C4-2B (cell line): Measurements from ENCODE around the gene MSANTD3.
"Not testable (repeated sequence)": the region's sequence is repeated elsewhere in the genome, so short reads cannot be mapped to it uniquely, and the experiment has no call there.

Experiments
- H3K27ac ChIP-seq: fragments of 450-650 bp; 2 replicates; pipeline ENCODE4 v1.5.1; 2017
- ZFX ChIP-seq: fragments of 450-650 bp; IDR thresholded peaks from 2 replicates; pipeline ENCODE4 v1.6.1; 2017
- TF ChIP-seq, protein P1 (sequence below): fragments of 450-650 bp; conservative IDR thresholded peaks from 2 replicates; pipeline ENCODE4 v1.5.1; 2017; ENCODE audit warnings: mild to moderate bottlenecking

Gene MSANTD3, protein sequence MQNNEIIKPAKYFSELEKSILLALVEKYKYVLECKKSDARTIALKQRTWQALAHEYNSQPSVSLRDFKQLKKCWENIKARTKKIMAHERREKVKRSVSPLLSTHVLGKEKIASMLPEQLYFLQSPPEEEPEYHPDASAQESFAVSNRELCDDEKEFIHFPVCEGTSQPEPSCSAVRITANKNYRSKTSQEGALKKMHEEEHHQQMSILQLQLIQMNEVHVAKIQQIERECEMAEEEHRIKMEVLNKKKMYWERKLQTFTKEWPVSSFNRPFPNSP

DNA sequence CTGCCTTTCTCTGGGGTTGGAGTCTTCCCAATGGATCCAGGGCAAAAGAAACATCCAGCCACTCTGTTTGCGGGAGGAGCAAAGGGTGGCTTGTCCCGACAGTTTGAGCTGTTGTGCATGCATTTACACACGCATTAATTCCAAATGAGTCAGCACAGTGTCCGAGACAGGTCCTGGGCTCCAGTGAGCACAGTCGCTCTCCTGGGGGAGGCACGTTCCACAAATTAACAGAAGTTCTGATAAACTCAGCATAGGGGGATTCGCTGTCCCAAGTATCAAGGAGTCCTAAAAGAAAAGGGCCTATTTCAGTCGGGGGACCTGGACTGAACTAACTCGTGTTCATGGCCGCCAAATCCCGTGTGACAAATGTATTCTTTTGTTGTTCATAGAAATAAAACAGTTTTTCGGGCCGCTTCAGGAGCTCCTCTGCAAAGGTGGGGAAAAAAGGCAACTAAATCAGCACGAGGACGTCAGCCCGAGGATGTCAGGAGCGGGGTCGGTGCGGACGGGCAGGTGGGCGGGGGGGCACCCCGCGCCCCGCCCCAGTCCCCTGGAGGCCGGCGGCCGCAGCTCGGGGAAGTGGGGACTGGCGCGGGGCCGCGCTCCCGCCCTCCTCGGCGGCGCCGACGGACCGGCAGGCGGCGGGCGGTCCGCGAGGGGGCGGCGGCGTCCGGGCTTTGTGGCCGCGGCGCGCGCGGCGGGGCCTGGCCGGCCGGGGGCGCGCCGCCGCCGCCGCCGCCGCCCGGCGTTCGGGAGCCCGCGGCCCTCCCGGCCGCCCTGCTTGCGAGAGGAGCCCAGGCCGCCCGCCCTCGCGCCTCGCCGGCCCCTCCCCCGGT lies at the start of gene MSANTD3:
TSS of gene MSANTD3 (plus strand) at position 614 of the 836 bp plus-strand sequence. CDS start 14,796 bp downstream, outside the sequence.
- peak within 1 kb of the TSS; percentile 69 for H3K27ac ChIP-seq
- TF ChIP-seq ZFX: no peak
- TF ChIP-seq, protein P1, sequence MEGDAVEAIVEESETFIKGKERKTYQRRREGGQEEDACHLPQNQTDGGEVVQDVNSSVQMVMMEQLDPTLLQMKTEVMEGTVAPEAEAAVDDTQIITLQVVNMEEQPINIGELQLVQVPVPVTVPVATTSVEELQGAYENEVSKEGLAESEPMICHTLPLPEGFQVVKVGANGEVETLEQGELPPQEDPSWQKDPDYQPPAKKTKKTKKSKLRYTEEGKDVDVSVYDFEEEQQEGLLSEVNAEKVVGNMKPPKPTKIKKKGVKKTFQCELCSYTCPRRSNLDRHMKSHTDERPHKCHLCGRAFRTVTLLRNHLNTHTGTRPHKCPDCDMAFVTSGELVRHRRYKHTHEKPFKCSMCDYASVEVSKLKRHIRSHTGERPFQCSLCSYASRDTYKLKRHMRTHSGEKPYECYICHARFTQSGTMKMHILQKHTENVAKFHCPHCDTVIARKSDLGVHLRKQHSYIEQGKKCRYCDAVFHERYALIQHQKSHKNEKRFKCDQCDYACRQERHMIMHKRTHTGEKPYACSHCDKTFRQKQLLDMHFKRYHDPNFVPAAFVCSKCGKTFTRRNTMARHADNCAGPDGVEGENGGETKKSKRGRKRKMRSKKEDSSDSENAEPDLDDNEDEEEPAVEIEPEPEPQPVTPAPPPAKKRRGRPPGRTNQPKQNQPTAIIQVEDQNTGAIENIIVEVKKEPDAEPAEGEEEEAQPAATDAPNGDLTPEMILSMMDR: no peak; the same call in 1 of the 2 replicates

DNA sequence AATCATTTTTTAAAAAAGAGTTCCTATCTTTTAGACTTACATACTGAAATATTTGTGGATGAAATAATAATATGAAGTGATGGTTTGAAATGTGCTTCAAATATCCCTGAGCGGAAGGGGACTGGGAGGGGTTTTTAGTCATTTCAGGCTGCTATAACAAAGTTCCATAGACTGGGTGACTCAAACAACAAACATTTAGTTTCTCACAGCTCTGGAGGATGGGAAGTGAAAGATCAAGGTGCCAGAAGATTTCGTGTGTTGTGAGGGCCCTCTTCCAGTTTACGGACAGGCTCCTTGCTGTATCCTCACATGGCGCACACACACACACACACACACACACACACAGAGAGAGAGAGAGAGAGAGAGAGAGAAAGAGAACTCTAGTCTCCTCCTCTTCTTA lies 47.1 kb upstream of the MSANTD3 start:
- no peak overlapping the region for H3K27ac ChIP-seq
- TF ChIP-seq, protein P1: no peak
- no peak for TF ChIP-seq ZFX

DNA sequence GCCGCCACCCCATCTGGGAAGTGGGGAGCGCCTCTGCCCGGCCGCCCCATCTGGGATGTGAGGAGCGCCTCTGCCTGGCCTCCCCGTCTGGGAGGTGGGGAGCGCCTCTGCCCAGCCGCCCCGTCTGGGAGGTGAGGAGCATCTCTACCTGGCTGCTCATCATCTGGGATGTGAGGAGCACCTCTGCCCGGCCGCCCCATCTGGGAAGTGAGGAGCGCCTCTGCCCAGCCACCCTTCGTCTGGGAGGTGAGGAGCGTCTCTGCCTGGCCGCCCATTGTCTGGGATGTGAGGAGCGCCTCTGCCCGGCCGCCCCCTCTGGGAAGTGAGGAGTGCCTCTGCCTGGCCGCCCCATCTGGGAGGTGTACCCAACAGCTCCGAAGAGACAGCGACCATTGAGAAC lies 34.0 kb upstream of the MSANTD3 start:
- H3K27ac ChIP-seq: not testable (repeated sequence)

DNA sequence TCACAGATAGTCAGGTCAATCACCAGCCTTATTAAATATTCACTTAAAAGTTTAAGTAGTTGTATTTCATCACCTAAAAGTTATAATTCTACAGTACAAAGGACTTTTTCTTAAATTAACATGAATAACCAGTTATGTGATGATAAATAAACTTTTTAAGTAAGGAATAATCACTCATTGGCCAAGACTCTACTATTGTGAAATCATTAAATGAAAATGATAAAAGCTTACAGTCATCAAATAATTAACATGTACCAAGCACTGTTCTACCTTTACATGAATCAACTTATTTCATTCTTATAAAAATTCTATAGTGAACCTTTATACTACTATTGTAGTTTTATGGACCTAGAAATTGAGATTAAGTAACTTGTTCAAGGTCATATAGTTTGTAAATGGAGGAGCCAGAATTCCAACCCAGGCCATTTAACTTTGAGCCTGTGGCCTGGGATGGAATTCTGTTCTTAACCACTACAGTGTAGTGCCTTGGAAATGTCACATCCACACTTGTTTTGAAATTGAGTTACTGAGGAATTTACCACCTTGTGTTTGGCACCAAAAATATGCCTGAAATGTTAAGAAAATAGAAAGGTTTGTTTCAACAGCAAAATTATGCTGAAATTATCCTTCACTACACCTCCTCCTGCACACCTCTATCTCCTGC lies 32.8 kb upstream of the MSANTD3 start:
- TF ChIP-seq ZFX: no peak
- TF ChIP-seq, protein P1: no peak
- no peak overlapping the region for H3K27ac ChIP-seq

DNA sequence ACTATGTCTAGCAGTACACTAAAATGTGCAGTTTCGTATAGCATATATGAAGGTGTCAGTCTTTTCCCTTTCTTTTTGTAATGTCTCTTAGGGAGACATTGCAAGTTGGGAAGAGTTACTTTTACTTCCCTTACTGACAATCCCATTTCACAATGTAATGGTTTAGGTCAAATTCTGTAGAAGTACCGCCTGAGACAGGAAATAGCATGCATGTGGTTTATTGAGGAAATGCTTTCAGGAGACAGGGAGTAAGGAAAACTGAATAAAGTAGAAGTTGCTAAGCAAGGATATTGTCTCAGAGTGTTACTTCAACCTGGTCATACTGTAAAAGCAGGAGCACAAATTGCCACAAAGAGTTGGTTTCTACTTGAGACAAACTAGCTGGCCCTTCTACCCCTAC lies 32.1 kb upstream of the MSANTD3 start:
- TF ChIP-seq, protein P1: no peak
- no peak for TF ChIP-seq ZFX
- no peak overlapping the region for H3K27ac ChIP-seq

DNA sequence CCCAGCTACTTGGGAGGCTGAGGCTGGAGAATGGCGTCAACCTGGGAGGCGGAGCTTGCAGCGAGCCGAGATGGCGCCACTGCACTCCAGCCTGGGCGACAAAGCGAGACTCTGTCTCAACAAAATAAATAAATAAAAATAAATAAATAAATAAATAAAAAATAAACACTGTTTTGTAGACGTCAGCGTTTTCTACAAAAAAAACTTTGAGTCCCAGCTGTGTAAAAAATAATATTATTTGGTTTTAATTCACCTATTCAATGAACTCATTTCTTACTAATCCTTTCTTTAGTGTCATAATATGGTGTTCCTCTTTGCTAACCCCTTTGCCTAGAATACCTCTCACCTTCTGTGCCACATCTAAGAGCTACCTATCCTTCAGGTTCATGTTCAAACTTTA lies 30.2 kb upstream of the MSANTD3 start:
- TF ChIP-seq, protein P1: no peak
- no peak for TF ChIP-seq ZFX
- H3K27ac ChIP-seq: no peak overlapping the region

DNA sequence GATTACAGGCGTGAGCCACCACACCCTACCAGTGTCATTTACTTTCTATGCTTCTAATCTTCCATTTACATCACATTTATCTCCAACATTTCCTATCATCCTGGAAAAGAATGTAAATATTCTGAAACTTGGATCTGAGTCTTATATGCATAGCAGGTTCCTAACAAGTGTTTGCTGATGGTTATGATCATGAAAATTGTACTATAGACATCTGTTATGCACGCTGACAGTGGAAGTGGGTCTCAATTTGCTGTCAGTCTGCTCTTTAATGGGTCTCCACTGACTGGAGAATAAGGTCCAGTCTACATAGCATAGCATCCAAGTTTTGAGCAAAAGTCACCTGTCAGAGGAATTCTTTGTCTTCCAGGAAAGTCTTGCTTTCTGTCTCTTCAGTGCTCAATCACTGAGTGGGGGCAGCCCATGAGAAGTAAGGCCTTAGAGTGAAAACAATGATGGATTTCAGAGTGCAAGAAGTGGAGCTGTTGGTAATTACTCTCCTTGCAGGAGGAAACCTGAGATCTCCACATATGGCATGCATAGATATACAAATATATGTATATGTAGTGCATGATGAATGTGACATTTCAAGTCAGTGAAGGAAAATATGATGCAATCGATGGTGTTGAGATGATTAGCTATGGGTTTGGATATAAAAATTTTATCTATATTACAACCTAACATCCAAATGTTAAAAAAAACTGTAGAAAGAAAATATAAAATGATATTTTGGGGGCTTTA lies 29.2 kb upstream of the MSANTD3 start:
- H3K27ac ChIP-seq: no peak overlapping the region
- no peak for TF ChIP-seq ZFX
- TF ChIP-seq, protein P1: no peak
